Panc1 (cell line): ENCODE measurements around the gene ZNF672.

ENCODE experiments used
- POLR2AphosphoS5 ChIP-seq: IDR thresholded peaks from 2 replicates; pipeline ENCODE4 v1.6.1; 2012; ENCODE audit warnings: mild to moderate bottlenecking, low read depth, low read length, moderate library complexity
- REST ChIP-seq, 2 experiments: IDR thresholded peaks; 2 replicates each; pipeline ENCODE4 v1.6.1; 2011 to 2012; ENCODE audit warnings: low read depth in 2 of 2, control low read depth in 1 of 2, low read length in 1 of 2, mild to moderate bottlenecking in 1 of 2, moderate library complexity in 1 of 2; ENCODE audit not compliant: insufficient read depth in 1 of 2
- TF ChIP-seq, protein P1 (sequence below): fragments of 450-650 bp; IDR thresholded peaks from 2 replicates; pipeline ENCODE4 v1.5.1; 2017; ENCODE audit warnings: mild to moderate bottlenecking

GRCh38 chr1:248800459-248800858, 37.6 kb upstream of the ZNF672 start:
- TF ChIP-seq, protein P1, sequence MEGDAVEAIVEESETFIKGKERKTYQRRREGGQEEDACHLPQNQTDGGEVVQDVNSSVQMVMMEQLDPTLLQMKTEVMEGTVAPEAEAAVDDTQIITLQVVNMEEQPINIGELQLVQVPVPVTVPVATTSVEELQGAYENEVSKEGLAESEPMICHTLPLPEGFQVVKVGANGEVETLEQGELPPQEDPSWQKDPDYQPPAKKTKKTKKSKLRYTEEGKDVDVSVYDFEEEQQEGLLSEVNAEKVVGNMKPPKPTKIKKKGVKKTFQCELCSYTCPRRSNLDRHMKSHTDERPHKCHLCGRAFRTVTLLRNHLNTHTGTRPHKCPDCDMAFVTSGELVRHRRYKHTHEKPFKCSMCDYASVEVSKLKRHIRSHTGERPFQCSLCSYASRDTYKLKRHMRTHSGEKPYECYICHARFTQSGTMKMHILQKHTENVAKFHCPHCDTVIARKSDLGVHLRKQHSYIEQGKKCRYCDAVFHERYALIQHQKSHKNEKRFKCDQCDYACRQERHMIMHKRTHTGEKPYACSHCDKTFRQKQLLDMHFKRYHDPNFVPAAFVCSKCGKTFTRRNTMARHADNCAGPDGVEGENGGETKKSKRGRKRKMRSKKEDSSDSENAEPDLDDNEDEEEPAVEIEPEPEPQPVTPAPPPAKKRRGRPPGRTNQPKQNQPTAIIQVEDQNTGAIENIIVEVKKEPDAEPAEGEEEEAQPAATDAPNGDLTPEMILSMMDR = no peak
- TF ChIP-seq REST (IDR thresholded peaks at IDR 0.05; ENCODE audit: insufficient read depth in 1 of 2, low read depth in 2 of 2, low read length in 1 of 2) = no peak
- no peak for TF ChIP-seq POLR2AphosphoS5
